ENCODE measurements around the gene MED4.

MED4 gene

GRCh38 chr13:48037346-48038173 is 57.3 kb downstream of the MED4 start, which contains the start of gene NUDT15:
NUDT15 (plus strand) TSS chr13:48037726; CDS start chr13:48037747, 21 bp downstream.
- peak; percentile 94 for DNase-seq (ENCODE audit: low read depth)

GRCh38 chr13:48029859-48030258 is 65.0 kb downstream of the MED4 start:
- no peak for DNase-seq (ENCODE audit: low read depth)

GRCh38 chr13:48028066-48028465 is 66.8 kb downstream of the MED4 start:
- DNase-seq (ENCODE audit: low read depth): no peak

All from T follicular helper cell (primary cell).